Neural cell (in vitro differentiated cells): ENCODE measurements around the gene TFCP2L1. TPM values are rescaled to one million over a fixed set of nuclear protein-coding genes. Genes with fewer than 3 reads are reported as not detected.

Source experiments
- H2AFZ ChIP-seq: fragments of 200-600, 300-800 bp; sonication (generic), shearing (Covaris generic); 2 replicates; pipeline ENCODE4 v1.6.0; 2014; ENCODE audit warnings: low read depth, mild to moderate bottlenecking, antibody characterized with exemption, low read length, moderate library complexity
- H3F3A ChIP-seq: fragments of 200-600 bp; shearing (Covaris generic); 2 replicates; pipeline ENCODE4 v1.6.1; 2016; ENCODE audit warnings: mild to moderate bottlenecking, moderate library complexity, mixed read lengths, antibody characterized with exemption, low read length; ENCODE audit not compliant: insufficient read depth, poor library complexity, severe bottlenecking
- H3K27ac ChIP-seq: fragments of 200-600, 300-800 bp; sonication (generic), shearing (Covaris generic); 2 replicates; pipeline ENCODE4 v1.5.1; 2014; ENCODE audit warnings: mild to moderate bottlenecking, low read length, moderate library complexity
- H3K27me3 ChIP-seq: fragments of 300-800, 200-600 bp; sonication (generic), shearing (Covaris generic); 2 replicates; pipeline ENCODE4 v1.6.0; 2014; ENCODE audit warnings: mild to moderate bottlenecking, low read depth, low read length, moderate library complexity; ENCODE audit not compliant: insufficient read depth
- H3K36me3 ChIP-seq: fragments of 300-800, 200-600 bp; sonication (generic), shearing (Covaris generic); 2 replicates; pipeline ENCODE4 v1.5.1; 2014; ENCODE audit warnings: mild to moderate bottlenecking, antibody characterized with exemption, low read length, moderate library complexity; ENCODE audit not compliant: insufficient read depth
- H3K4me2 ChIP-seq: fragments of 300-800, 200-600 bp; sonication (generic), shearing (Covaris generic); 2 replicates; pipeline ENCODE4 v1.6.0; 2014; ENCODE audit warnings: mild to moderate bottlenecking, low read length
- H3K4me3 ChIP-seq: fragments of 300-800, 200-600 bp; sonication (generic), shearing (Covaris generic); 2 replicates; pipeline ENCODE4 v1.5.1; 2014; ENCODE audit warnings: mild to moderate bottlenecking, low read length, moderate library complexity
- H3K79me2 ChIP-seq: fragments of 200-600 bp; shearing (Covaris generic); replicated peaks from 2 replicates; pipeline ENCODE4 v1.6.0; 2014; ENCODE audit warnings: mild to moderate bottlenecking, low read length, moderate library complexity; ENCODE audit not compliant: insufficient read depth
- H3K9ac ChIP-seq: fragments of 300-800, 200-600 bp; sonication (generic), shearing (Covaris generic); 2 replicates; pipeline ENCODE4 v1.6.1; 2016; ENCODE audit warnings: mild to moderate bottlenecking, low read length, mixed read lengths
- H3K9me2 ChIP-seq: fragments of 200-600 bp; shearing (Covaris generic); 2 replicates; pipeline ENCODE4 v1.6.1; 2016; ENCODE audit warnings: mild to moderate bottlenecking, low read length, mixed read lengths; ENCODE audit not compliant: insufficient read depth
- H3K9me3 ChIP-seq: fragments of 200-600, 300-800 bp; sonication (generic), shearing (Covaris generic); 2 replicates; pipeline ENCODE4 v1.6.1; 2016; ENCODE audit warnings: mild to moderate bottlenecking, mixed run types, low read length, moderate library complexity, mixed read lengths
- H4K20me1 ChIP-seq: fragments of 200-600 bp; shearing (Covaris generic); 2 replicates; pipeline ENCODE4 v1.6.1; 2016; ENCODE audit warnings: mild to moderate bottlenecking, mixed run types; ENCODE audit not compliant: insufficient read depth
- CTCF ChIP-seq: fragments of 450-650 bp; IDR thresholded peaks from 2 replicates; pipeline ENCODE4 v1.5.1; 2014; ENCODE audit warnings: antibody characterized with exemption, mild to moderate bottlenecking, moderate library complexity; ENCODE audit not compliant: poor library complexity, severe bottlenecking
- EP300 ChIP-seq: fragments of 450-650 bp; conservative IDR thresholded peaks from 2 replicates; pipeline ENCODE4 v1.6.1; 2014; ENCODE audit warnings: antibody characterized with exemption, mild to moderate bottlenecking, moderate library complexity; ENCODE audit not compliant: poor library complexity, severe bottlenecking
- EZH2 ChIP-seq: fragments of 200-600, 300-800 bp; shearing (Covaris generic), sonication (generic); IDR thresholded peaks from 2 replicates; pipeline ENCODE4 v1.6.1; 2014; ENCODE audit warnings: antibody characterized with exemption, low read length, borderline replicate concordance, mild to moderate bottlenecking; ENCODE audit not compliant: insufficient read depth, poor library complexity, severe bottlenecking
- MXI1 ChIP-seq: fragments of 450-650 bp; conservative IDR thresholded peaks from 2 replicates; pipeline ENCODE4 v1.6.1; 2014; ENCODE audit warnings: antibody characterized with exemption, mild to moderate bottlenecking; ENCODE audit not compliant: poor library complexity, severe bottlenecking
- POLR2AphosphoS5 ChIP-seq: IDR thresholded peaks from 2 replicates; pipeline ENCODE4 v1.6.1; 2012
- RAD21 ChIP-seq: fragments of 450-650 bp; conservative IDR thresholded peaks from 2 replicates; pipeline ENCODE4 v1.6.1; 2014; ENCODE audit warnings: antibody characterized with exemption, mild to moderate bottlenecking, moderate library complexity
- REST ChIP-seq: IDR thresholded peaks from 2 replicates; pipeline ENCODE4 v1.6.1; 2012; ENCODE audit warnings: borderline replicate concordance
- SMC3 ChIP-seq: fragments of 450-650 bp; conservative IDR thresholded peaks from 2 replicates; pipeline ENCODE4 v1.6.1; 2014; ENCODE audit warnings: antibody characterized with exemption, mild to moderate bottlenecking, moderate library complexity; ENCODE audit not compliant: poor library complexity
- TAF1 ChIP-seq: IDR thresholded peaks from 2 replicates; pipeline ENCODE4 v1.6.1; 2012; ENCODE audit warnings: low read depth
- polyA plus RNA-seq: library from polyadenylated mRNA; depleted of rRNA; stranded (reverse); fragments of >200 nt; gene quantifications from 2 replicates; pipeline ENCODE4 v1.2.3, GENCODE V29; 2014

The TFCP2L1 gene
- polyA plus RNA-seq, 1 donor from 2014 or later: 0.04 TPM

GRCh38 chr2:121177896-121178295, 107.1 kb downstream of the TFCP2L1 start:
- H3K9ac ChIP-seq: no peak overlapping the region
- H3K27me3 ChIP-seq: no peaks in the 10 kb centered on the region
- H4K20me1 ChIP-seq: no peaks in the 10 kb centered on the region
- H3K27ac ChIP-seq: no peak overlapping the region
- H3K4me2 ChIP-seq: no peak overlapping the region
- H3K4me3 ChIP-seq: no peak overlapping the region
- no peak overlapping the region for H2AFZ ChIP-seq
- H3K79me2 ChIP-seq: no peaks in the 10 kb centered on the region
- no peaks in the 10 kb centered on the region for H3K36me3 ChIP-seq
- H3K9me2 ChIP-seq: no peaks in the 10 kb centered on the region
- H3F3A ChIP-seq: no peaks in the 10 kb centered on the region
- TF ChIP-seq EZH2: no peak
- TF ChIP-seq POLR2AphosphoS5: no peak
- TF ChIP-seq TAF1: no peak
- TF ChIP-seq CTCF: no peak
- TF ChIP-seq SMC3: no peak
- no peak for TF ChIP-seq MXI1
- TF ChIP-seq EP300: no peak
- TF ChIP-seq RAD21: no peak
- TF ChIP-seq REST: no peak
- H3K9me3 ChIP-seq: no peaks in the 10 kb centered on the region

GRCh38 chr2:121175326-121175725, 109.7 kb downstream of the TFCP2L1 start:
- no peak overlapping the region for H3K9ac ChIP-seq
- no peak overlapping the region for H2AFZ ChIP-seq
- no peaks in the 10 kb centered on the region for H3K9me3 ChIP-seq
- no peaks in the 10 kb centered on the region for H3K79me2 ChIP-seq
- H3K4me2 ChIP-seq: no peak overlapping the region
- no peaks in the 10 kb centered on the region for H3K27me3 ChIP-seq
- no peak for TF ChIP-seq SMC3
- TF ChIP-seq POLR2AphosphoS5: no peak
- no peak for TF ChIP-seq RAD21
- no peak for TF ChIP-seq REST
- no peaks in the 10 kb centered on the region for H3K36me3 ChIP-seq
- no peaks in the 10 kb centered on the region for H4K20me1 ChIP-seq
- no peak overlapping the region for H3K4me3 ChIP-seq
- H3K27ac ChIP-seq: no peak overlapping the region
- H3K9me2 ChIP-seq: no peaks in the 10 kb centered on the region
- H3F3A ChIP-seq: no peaks in the 10 kb centered on the region
